Keratinocyte (primary cell): Measurements from ENCODE around the gene PCDH9. TPM values are rescaled to one million over a fixed set of nuclear protein-coding genes. Genes with fewer than 3 reads are reported as not detected.

Experiments
- DNase-seq: peaks from one replicate; pipeline ENCODE4 v3.0.0-alpha.2; 2011; ENCODE audit warnings: low read depth, missing footprints, low spot score
- FAIRE-seq: peaks from 2 replicates; lab custom pipeline; 2011; peaks lifted over from hg19 to GRCh38; lab: Jason Lieb, UNC
- H2AFZ ChIP-seq: 2 replicates; pipeline ENCODE4 v1.6.0; 2012; ENCODE audit warnings: low read length, control low read depth, inconsistent platforms; ENCODE audit not compliant: control insufficient read depth
- H3K27ac ChIP-seq: 2 replicates; pipeline ENCODE4 v1.5.1; 2011; ENCODE audit warnings: low read length; ENCODE audit not compliant: control insufficient read depth, insufficient read depth
- H3K27me3 ChIP-seq: 3 replicates; pipeline ENCODE4 v1.6.0; 2011; ENCODE audit warnings: low read length; ENCODE audit not compliant: control insufficient read depth, insufficient read depth; ENCODE audit errors: extremely low read depth
- H3K36me3 ChIP-seq, 2 experiments: 2 replicates in 1 of 2; 3 replicates in 1 of 2; pipeline ENCODE4 v1.5.1; 2011; ENCODE audit warnings: low read length in 2 of 2, mild to moderate bottlenecking in 1 of 2; ENCODE audit not compliant: control insufficient read depth in 2 of 2, insufficient read depth in 2 of 2; ENCODE audit errors: extremely low read depth in 1 of 2
- H3K4me1 ChIP-seq: 3 replicates; pipeline ENCODE4 v1.5.1; 2011; ENCODE audit warnings: low read length; ENCODE audit not compliant: control insufficient read depth, insufficient read depth; ENCODE audit errors: extremely low read depth
- H3K4me2 ChIP-seq: 3 replicates; pipeline ENCODE4 v1.6.0; 2011; ENCODE audit warnings: low read depth, low read length; ENCODE audit not compliant: control insufficient read depth, insufficient read depth; ENCODE audit errors: extremely low read depth
- H3K4me3 ChIP-seq, 3 experiments: fragments of 200-600 bp in 1 of 3; sonication (generic) in 1 of 3; 2 replicates in 2 of 3; 3 replicates in 1 of 3; pipeline ENCODE4 v1.5.1; 2011 to 2016; ENCODE audit warnings: low read length in 3 of 3, mild to moderate bottlenecking in 3 of 3, control low read depth in 2 of 3, inconsistent platforms in 1 of 3, low read depth in 1 of 3, mixed read lengths in 1 of 3, mixed run types in 1 of 3, moderate library complexity in 1 of 3; ENCODE audit not compliant: control insufficient read depth in 2 of 3, insufficient read depth in 2 of 3; ENCODE audit errors: extremely low read depth in 1 of 3
- H3K79me2 ChIP-seq: 2 replicates; pipeline ENCODE4 v1.6.0; 2012; ENCODE audit warnings: low read length; ENCODE audit not compliant: control insufficient read depth, insufficient read depth
- H3K9ac ChIP-seq: 3 replicates; pipeline ENCODE4 v1.6.0; 2011; ENCODE audit warnings: low read length; ENCODE audit not compliant: control insufficient read depth, insufficient read depth; ENCODE audit errors: extremely low read depth
- H3K9me1 ChIP-seq: 3 replicates; pipeline ENCODE4 v1.6.0; 2011; ENCODE audit warnings: low read length; ENCODE audit not compliant: control insufficient read depth, insufficient read depth; ENCODE audit errors: extremely low read depth
- H3K9me3 ChIP-seq: 2 replicates; pipeline ENCODE4 v1.5.1; 2012; ENCODE audit warnings: low read depth, low read length; ENCODE audit not compliant: control insufficient read depth
- H4K20me1 ChIP-seq: 3 replicates; pipeline ENCODE4 v1.6.0; 2011; ENCODE audit warnings: low read length; ENCODE audit not compliant: control insufficient read depth, insufficient read depth; ENCODE audit errors: extremely low read depth
- CTCF ChIP-seq, 3 experiments: IDR thresholded peaks in 1 of 3; conservative IDR thresholded peaks in 1 of 3; optimal IDR thresholded peaks in 1 of 3; 2 replicates in 2 of 3; 3 replicates in 1 of 3; pipeline versions ENCODE3 to v1.5.1; 2011; ENCODE audit warnings: low read length in 3 of 3, mild to moderate bottlenecking in 3 of 3, moderate library complexity in 2 of 3, control low read depth in 1 of 3, inconsistent platforms in 1 of 3; ENCODE audit not compliant: insufficient read depth in 2 of 3; ENCODE audit errors: extremely low read depth in 1 of 3
- EZH2 ChIP-seq: IDR thresholded peaks from one replicate; pipeline ENCODE4 v1.6.1; 2012; ENCODE audit warnings: inconsistent platforms, mild to moderate bottlenecking, low read length, moderate library complexity
- dilution Hi-C: fragments of 300-500 bp; cut with MboI; formaldehyde crosslinking; loops from one replicate; pipeline ENCODE4 v1.7.0; 2020; ENCODE audit warnings: low sequenced_read_pairs; ENCODE audit not compliant: extremely low pct_ligation_motif_present
- polyA minus RNA-seq, 3 experiments: library from RNA; depleted of rRNA, polyadenylated mRNA; stranded (reverse); fragments of >200 nt; gene quantifications; 1 replicate in 1 of 3; 2 replicates in 1 of 3; 3 replicates in 1 of 3; pipeline ENCODE4 v1.2.3, GENCODE V29; 2011
- polyA plus RNA-seq, 5 experiments: library from polyadenylated mRNA; depleted of rRNA in 3 of 5; stranded (reverse) in 3 of 5; stranded (forward) in 1 of 5; unstranded in 1 of 5; fragments of >200 nt; gene quantifications; 1 replicate in 1 of 5; 2 replicates in 3 of 5; 3 replicates in 1 of 5; pipeline versions ENCODE4 v1.2.1 to v1.2.3, GENCODE V29; 2011 to 2012; ENCODE audit warnings: missing spikeins in 2 of 5, low read depth in 1 of 5, low replicate concordance in 1 of 5

Gene PCDH9, protein sequence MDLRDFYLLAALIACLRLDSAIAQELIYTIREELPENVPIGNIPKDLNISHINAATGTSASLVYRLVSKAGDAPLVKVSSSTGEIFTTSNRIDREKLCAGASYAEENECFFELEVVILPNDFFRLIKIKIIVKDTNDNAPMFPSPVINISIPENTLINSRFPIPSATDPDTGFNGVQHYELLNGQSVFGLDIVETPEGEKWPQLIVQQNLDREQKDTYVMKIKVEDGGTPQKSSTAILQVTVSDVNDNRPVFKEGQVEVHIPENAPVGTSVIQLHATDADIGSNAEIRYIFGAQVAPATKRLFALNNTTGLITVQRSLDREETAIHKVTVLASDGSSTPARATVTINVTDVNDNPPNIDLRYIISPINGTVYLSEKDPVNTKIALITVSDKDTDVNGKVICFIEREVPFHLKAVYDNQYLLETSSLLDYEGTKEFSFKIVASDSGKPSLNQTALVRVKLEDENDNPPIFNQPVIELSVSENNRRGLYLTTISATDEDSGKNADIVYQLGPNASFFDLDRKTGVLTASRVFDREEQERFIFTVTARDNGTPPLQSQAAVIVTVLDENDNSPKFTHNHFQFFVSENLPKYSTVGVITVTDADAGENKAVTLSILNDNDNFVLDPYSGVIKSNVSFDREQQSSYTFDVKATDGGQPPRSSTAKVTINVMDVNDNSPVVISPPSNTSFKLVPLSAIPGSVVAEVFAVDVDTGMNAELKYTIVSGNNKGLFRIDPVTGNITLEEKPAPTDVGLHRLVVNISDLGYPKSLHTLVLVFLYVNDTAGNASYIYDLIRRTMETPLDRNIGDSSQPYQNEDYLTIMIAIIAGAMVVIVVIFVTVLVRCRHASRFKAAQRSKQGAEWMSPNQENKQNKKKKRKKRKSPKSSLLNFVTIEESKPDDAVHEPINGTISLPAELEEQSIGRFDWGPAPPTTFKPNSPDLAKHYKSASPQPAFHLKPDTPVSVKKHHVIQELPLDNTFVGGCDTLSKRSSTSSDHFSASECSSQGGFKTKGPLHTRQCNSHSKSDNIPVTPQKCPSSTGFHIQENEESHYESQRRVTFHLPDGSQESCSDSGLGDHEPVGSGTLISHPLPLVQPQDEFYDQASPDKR (N-terminal part only)
- polyA plus RNA-seq (0.21 to 0.25 TPM (median 0.21 TPM) in 3 replicates), polyA minus RNA-seq (0.48 to 0.86 TPM (median 0.72 TPM) in 3 replicates)
- 0.04 TPM for polyA plus RNA-seq (2011; ENCODE audit: low read depth)
- polyA plus RNA-seq (2011; cell fraction: cytosol; rRNA removed), result 0.08 and 0.09 TPM in 2 replicates
- 0.44 and 0.50 TPM in 2 replicates for polyA plus RNA-seq (2011; cell fraction: nucleus; rRNA removed)
- polyA plus RNA-seq (2012; ENCODE audit: low replicate concordance), result 0.04 and 0.21 TPM in 2 replicates
- not detected for polyA minus RNA-seq (2011; cell fraction: cytosol; rRNA and poly(A)+ RNA removed)
- polyA minus RNA-seq (2011; cell fraction: nucleus; rRNA and poly(A)+ RNA removed), result 0.63 and 0.70 TPM in 2 replicates

DNA sequence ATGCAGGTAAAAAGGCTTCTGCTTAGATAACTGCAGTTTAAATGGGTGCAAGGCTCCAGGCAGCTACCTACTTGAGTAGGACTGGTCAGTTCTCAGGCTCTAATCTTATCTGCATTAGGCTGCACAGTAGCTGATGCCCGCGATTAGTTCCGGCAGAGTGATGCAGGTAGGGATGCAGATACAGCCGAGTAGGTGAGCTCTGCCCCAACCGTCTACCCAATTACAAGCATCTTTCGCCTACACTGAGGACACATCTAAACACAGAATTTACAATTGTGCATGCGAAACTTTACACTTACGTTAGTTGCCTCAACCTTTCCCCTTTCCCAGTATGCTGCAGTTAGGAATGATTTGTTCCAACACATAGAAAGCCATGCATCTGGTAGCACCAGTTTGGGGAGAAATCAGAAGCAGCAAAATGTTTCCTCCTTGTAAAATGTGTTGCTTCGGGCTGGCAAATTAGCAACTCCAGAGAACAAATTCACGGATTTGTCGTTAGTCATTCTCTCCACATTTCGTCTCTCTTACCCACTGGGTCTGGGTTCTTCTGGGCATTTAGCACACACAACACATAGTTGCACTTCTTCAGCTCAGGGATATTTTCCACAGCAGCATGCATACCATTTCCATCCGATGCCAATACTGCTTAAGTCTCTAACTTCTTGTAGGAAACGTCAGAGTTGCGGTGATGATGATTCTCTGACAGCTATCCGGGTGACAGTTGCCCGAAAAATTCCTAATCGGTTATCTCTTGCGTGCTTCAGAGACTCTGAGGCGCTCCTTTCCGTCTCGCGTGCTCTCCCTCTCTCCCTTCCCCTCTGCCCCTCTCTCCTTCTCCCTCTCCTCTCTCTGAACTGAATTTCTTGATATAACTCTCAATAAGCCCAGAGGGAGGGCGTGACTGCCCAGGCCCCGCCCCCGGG lies at the start of gene PCDH9:
Gene PCDH9 (minus strand): TSS at position 856 of the 923 bp plus-strand sequence. CDS start 1,896 bp downstream, outside the sequence.
- Histone ChIP-seq H2AFZ (peak within 1 kb of the TSS; percentile 92), H3K27ac (peak within 1 kb of the TSS; percentile 22), H3K4me1 (peaks cover 8% of the 10 kb centered on the region), H3K79me2 (no peaks in the 10 kb centered on the region), H3K9me3 (no peaks in the 10 kb centered on the region), H3K9ac (peak within 1 kb of the TSS; percentile 64), H4K20me1 (no peaks in the 10 kb centered on the region), H3K4me3 (peak within 1 kb of the TSS; percentile 69 to 91 (median 74)), H3K4me2 (peak within 1 kb of the TSS; percentile 77), H3K36me3 (no peaks in the 10 kb centered on the region), H3K27me3 (no peaks in the 10 kb centered on the region), H3K9me1 (no peaks in the 10 kb centered on the region)
- FAIRE-seq (peak; percentile 65), DNase-seq (no peak)
- TF ChIP-seq EZH2 (no peak), CTCF (optimal IDR thresholded peaks at IDR 0.05 in 1 of 3, IDR thresholded peaks at IDR 0.05 in 1 of 3, conservative IDR thresholded peaks at IDR 0.05 in 1 of 3; ENCODE audit: extremely low read depth in 1 of 3, insufficient read depth in 2 of 3, low read length in 3 of 3) (no peak)
- dilution Hi-C loops, result no loop called here
